ENCODE results near the gene SLC6A19. TPM values are rescaled to one million over a fixed set of nuclear protein-coding genes. Genes with fewer than 3 reads are reported as not detected.

SLC6A19 gene
- 0.06 to 0.12 TPM (median 0.07 TPM) in 4 of 5 replicates, not detected in the other for total RNA-seq (2022; extraction: Qiagen RNA extraction; ENCODE audit: low read depth)

DNA sequence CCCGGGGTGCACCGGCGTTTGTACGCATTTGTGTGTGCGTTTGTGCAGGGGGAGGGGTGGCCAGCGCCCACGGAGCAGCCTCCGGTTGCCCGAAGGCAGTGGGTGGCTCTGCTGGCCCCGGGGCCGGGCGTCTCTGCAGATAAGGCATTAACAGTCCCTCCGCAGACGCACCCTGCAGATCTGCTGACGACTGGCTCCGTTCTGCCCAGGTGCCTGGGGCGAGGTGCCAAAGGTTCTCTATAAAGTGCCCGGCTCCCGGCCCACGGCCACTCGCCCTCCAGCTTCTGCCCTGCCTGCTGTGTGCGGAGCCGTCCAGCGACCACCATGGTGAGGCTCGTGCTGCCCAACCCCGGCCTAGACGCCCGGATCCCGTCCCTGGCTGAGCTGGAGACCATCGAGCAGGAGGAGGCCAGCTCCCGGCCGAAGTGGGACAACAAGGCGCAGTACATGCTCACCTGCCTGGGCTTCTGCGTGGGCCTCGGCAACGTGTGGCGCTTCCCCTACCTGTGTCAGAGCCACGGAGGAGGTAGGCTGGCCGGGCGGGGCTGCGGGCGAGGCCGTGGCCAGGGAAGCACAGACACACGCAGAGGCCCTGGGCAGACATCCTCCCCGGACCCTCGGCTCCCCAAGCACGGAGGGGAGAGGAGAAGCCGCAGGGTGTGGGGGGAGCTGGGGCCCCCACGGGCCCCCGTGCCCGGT is at the start of gene SLC6A19:
SLC6A19 (plus strand) TSS at position 269 of the 699 bp plus-strand sequence; CDS start at position 325, 56 bp downstream.

DNA sequence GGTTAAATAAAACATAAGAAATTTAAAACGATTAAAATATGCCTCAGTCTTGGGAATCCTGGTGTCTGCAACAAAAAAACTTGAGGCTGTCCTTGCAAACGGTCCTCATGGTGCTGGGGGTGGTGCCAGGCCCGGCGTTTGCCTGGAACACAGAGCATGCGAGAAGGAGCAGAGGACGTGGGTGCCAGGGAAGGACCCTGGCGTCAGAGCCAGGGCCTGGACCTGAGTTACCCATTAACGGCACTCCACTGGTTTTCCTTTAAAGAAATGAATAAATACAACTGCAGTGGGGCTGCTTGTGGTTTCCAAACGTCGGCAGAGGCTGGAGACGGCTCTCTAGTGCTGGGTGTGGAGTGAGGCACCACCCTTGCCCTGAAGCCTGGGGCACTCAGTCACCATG is 23.7 kb downstream of the SLC6A19 start, which contains the start of gene SLC6A18:
SLC6A18 (plus strand) TSS at position 301 of the 400 bp plus-strand sequence; CDS start at position 398, 97 bp downstream.

Other genes starting within 250 kb of the SLC6A19 start
- 12.5 to 20.1 TPM (median 19.8 TPM) in 5 replicates for gene NKD2, start 192.8 kb upstream of the SLC6A19 start, total RNA-seq (2022; extraction: Qiagen RNA extraction; ENCODE audit: low read depth)
- 19.8 to 34.2 TPM (median 30.1 TPM) in 5 replicates for gene SLC12A7, start 89.5 kb upstream of the SLC6A19 start, total RNA-seq (2022; extraction: Qiagen RNA extraction; ENCODE audit: low read depth)
- gene SLC6A18, start 23.8 kb downstream of the SLC6A19 start, total RNA-seq (2022; extraction: Qiagen RNA extraction; ENCODE audit: low read depth): not detected in 5 replicates
- gene TERT, start 93.5 kb downstream of the SLC6A19 start, total RNA-seq (2022; extraction: Qiagen RNA extraction; ENCODE audit: low read depth): 1.4 to 3.5 TPM (median 2.9 TPM) in 5 replicates
- 168 to 190 TPM (median 171 TPM) in 5 replicates for gene CLPTM1L, start 143.5 kb downstream of the SLC6A19 start, total RNA-seq (2022; extraction: Qiagen RNA extraction; ENCODE audit: low read depth)
- gene SLC6A3, start 243.8 kb downstream of the SLC6A19 start, total RNA-seq (2022; extraction: Qiagen RNA extraction; ENCODE audit: low read depth): 0.13 to 0.45 TPM (median 0.16 TPM) in 5 replicates

All from A549 treated with ZK216348 at 1 μM for 4 hours (cell line).